Caki2 (cell line): Measurements from ENCODE around the gene HAPLN1. TPM values are rescaled to one million over a fixed set of nuclear protein-coding genes. Genes with fewer than 3 reads are reported as not detected.
A peak's percentile ranks its signal among the peaks of the same experiment; 100 is the strongest.

Experiments
- DNase-seq: peaks from one replicate; pipeline ENCODE4 v3.0.0-alpha.2; 2015; ENCODE audit warnings: low read depth
- in situ Hi-C: cut with HindIII; loops from 2 replicates; pipeline ENCODE4 v1.10.0; 2016; ENCODE audit warnings: low sequenced_read_pairs, low pct_unique_long_range_greater_than_20kb, mixed read lengths
- total RNA-seq: library from RNA; depleted of rRNA; stranded (reverse); fragments of >200 nt; shearing (Covaris generic); gene quantifications from 2 replicates; pipeline ENCODE4 v1.2.3, GENCODE V29; 2014; ENCODE audit warnings: low replicate concordance

HAPLN1 gene
- total RNA-seq, 1 experiment from 2014 or later: 0.07 TPM

GRCh38 chr5:83721953-83722901 lies 1.6 kb upstream of the HAPLN1 start:
- DNase-seq: peak; percentile 76
- in situ Hi-C loops: no loop called here

GRCh38 chr5:83718936-83719495 lies 1.6 kb downstream of the HAPLN1 start:
- no peak for DNase-seq
- in situ Hi-C loops: no loop called here

GRCh38 chr5:83718195-83718825 lies 2.3 kb downstream of the HAPLN1 start:
- DNase-seq: peak; percentile 63
- in situ Hi-C loops: no loop called here

- in situ Hi-C loops: no loop called here
- peak; percentile 71 for DNase-seq
These were observed 5.2 kb downstream of the HAPLN1 start for GRCh38 chr5:83715236-83716065.

GRCh38 chr5:83714810-83715209 lies 5.8 kb downstream of the HAPLN1 start:
- in situ Hi-C loops: no loop called here
- DNase-seq: no peak

GRCh38 chr5:83711982-83712601 lies 8.6 kb downstream of the HAPLN1 start:
- in situ Hi-C loops: no loop called here
- DNase-seq: no peak

GRCh38 chr5:83709973-83710372 lies 10.7 kb downstream of the HAPLN1 start:
- in situ Hi-C loops: no loop called here
- no peak for DNase-seq

GRCh38 chr5:83708170-83708569 lies 12.5 kb downstream of the HAPLN1 start:
- in situ Hi-C loops: no loop called here
- DNase-seq: no peak

- in situ Hi-C loops: no loop called here
These were observed 17.6 kb downstream of the HAPLN1 start for GRCh38 chr5:83703059-83703458.

GRCh38 chr5:83701886-83702285 lies 18.8 kb downstream of the HAPLN1 start:
- DNase-seq: no peak
- in situ Hi-C loops: no loop called here

More at GRCh38 chr5:83703059-83703458, 17.6 kb downstream of the HAPLN1 start:
- DNase-seq: no peak

- DNase-seq: no peak
- in situ Hi-C loops: no loop called here
These were observed 30.8 kb downstream of the HAPLN1 start for GRCh38 chr5:83689881-83690280.

- no peak for DNase-seq
- in situ Hi-C loops: no loop called here
These were observed 32.4 kb downstream of the HAPLN1 start for GRCh38 chr5:83688281-83688680.

GRCh38 chr5:83687124-83687619 lies 33.5 kb downstream of the HAPLN1 start:
- in situ Hi-C loops: no loop called here

GRCh38 chr5:83686251-83686650 lies 34.4 kb downstream of the HAPLN1 start:
- in situ Hi-C loops: no loop called here
- DNase-seq: no peak

More at GRCh38 chr5:83687124-83687619, 33.5 kb downstream of the HAPLN1 start:
- no peak for DNase-seq

GRCh38 chr5:83683836-83684235 lies 36.8 kb downstream of the HAPLN1 start:
- DNase-seq: no peak
- in situ Hi-C loops: no loop called here

GRCh38 chr5:83672646-83673045 lies 48.0 kb downstream of the HAPLN1 start:
- in situ Hi-C loops: no loop called here
- no peak for DNase-seq

- DNase-seq: no peak
- in situ Hi-C loops: no loop called here
These were observed 48.5 kb downstream of the HAPLN1 start for GRCh38 chr5:83672158-83672557.

- DNase-seq: no peak
- in situ Hi-C loops: no loop called here
These were observed 55.0 kb downstream of the HAPLN1 start for GRCh38 chr5:83665631-83666030.
